T-helper 9 cell (primary cell): ENCODE data around the gene DDX56.
"Not testable (repeated sequence)": the region's sequence is repeated elsewhere in the genome, so short reads cannot be mapped to it uniquely, and the experiment has no call there.

ENCODE experiments used
- DNase-seq: peaks from one replicate; pipeline ENCODE4 v3.0.0-alpha.2; 2020

Gene DDX56

GRCh38 chr7:44595934-44596635 lies 22.4 kb upstream of the DDX56 start:
- no peak for DNase-seq

- DNase-seq, result no peak
Measured at GRCh38 chr7:44590910-44591309, 17.2 kb upstream of the DDX56 start.

- peak; percentile 50 for DNase-seq
Measured at GRCh38 chr7:44587843-44588711, 14.4 kb upstream of the DDX56 start.

DNA sequence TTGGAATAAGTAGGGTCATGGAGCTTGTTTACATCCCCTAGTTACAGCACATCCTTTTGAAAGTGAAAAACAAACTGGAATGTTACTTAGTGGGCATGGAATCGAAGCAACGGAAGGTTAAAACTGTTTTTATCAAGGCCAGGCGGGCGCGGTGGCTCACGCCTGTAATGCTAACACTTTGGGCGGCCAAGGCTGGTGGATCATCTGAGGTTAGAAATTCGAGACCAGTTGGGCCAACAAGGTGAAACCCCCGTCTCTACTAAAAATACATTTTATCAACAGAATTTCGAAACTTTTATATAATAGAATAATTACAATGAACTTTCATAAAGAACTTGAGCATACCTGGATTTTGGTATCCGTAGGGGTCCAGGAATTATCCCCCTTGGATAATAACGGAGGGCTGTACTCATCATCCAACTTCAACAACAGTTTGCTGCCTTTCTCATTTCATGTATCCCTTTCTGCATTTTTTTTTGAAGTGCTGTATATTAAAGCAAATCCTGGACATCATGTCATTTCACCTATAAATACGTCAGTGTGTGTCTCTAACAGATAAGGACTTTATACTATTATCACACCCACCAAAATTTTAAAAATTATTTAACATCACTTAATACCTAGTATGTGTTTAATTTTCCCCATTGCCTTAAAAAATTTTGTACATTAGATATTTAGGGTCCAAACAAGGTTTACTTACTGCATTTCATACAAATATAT lies 9.6 kb upstream of the DDX56 start:
- DNase-seq, result no peak

DNA sequence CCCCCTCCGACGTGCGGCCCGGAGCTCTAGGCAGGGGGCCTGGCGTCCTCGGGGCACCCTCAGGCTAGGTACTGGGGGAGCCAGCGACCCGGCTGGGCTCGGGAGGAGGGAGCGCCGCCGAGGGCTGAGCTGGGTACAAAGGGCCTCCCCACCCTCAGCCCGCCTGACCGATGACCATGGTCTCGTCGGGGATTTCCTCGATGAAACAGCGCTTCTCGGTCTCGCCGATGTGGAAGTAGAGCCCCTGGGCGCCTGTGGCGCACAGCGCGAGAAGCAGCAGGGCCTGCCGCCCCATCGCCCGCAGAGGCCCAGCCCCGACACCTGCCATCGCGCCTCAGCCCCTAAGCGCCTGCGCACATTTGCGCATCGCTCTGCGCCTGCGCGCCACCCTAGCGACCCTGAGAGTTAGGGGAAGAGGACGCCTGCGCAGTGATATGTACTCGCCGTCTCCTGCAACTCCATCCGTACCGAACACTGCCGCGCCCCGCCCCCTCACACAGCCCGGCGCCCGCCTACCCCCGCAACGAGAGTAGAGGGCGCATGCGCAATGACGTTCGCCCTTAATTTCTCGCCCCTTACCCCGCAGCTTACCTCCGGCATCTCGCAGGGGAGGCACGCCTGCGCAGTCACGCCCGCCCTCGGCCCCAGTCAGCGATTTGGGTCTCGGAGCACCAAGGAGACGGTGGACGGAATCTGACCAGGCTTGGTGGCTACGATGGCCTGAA lies 8.3 kb upstream of the DDX56 start, which contains the start of gene TMED4:
Gene TMED4, minus strand, starts transcription at position 353 of the 725 bp plus-strand sequence. Its CDS starts 25 bp downstream, at position 328.
- DNase-seq, result peak; percentile 100

GRCh38 chr7:44580945-44581878 lies 7.5 kb upstream of the DDX56 start:
- DNase-seq, result peak; percentile 34

DNA sequence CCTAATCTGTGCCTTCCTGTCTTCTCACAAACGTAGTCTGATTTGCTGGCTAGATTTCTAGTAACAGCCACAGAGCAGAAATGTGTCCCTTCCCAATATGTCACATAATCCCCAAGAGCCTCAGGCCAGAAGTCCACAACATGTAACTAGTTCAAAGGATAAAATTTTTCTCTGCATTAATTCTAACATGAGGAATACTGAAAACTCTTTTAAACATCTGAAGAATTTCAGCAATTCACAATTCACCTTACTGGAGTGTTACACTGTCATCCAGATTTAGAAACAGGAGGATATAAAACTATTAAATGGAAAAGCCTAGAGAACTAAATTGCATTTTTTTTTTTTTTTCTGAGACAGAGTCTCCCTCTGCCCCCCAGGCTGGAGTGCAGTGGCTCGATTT lies 2.5 kb upstream of the DDX56 start:
- no peak for DNase-seq

GRCh38 chr7:44575054-44575453 lies 1.3 kb upstream of the DDX56 start:
- no peak for DNase-seq

DNA sequence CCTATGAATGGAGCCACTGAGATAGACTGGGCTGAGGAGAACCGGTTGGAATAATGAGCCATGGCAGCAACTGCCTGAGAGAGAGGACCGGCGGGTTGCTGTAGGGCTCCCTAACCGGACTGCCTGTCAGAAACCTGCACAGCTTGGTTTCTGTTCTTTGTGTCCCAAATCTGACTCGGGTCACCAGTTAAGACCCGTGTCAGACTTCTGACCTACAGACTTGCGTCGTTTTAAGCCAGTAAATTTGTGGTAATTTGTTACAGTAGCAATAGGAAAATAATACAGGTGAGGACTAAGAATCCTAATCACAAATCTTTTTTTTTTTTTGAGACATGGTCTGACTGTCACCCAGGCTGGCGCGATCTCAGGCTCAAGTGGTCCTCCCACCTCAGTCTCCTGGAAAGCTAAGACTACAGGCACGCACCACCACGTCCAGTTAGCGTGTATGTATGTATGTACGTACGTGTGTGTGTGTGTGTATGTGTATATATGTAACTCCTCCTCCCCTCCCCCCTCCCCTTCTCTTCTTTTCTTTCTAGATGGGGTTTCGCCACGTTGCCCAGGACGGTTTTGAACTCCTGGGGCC lies 672 bp upstream of the DDX56 start:
- no peak for DNase-seq

DNA sequence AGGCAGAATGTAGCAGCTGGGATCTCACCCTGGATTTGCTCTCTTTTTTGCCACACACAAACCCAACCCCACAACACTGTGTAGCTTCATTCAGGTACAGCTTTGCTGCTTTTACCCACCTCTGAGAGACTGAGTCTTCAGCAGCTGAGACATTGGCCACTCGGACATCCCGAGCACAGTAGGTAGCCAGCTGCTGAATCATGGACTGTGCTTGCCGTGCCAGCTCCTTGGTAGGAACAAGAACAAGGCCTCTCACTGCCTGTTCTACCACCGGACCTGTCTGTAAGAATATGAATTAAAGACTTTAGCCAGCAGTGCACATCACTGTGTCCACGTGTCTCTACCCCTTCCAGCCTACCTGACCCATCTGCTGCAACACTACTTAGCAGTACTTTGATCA lies 937 bp downstream of the DDX56 start:
- no peak for DNase-seq

GRCh38 chr7:44569959-44570358 lies 3.7 kb downstream of the DDX56 start:
- DNase-seq, result no peak

DNA sequence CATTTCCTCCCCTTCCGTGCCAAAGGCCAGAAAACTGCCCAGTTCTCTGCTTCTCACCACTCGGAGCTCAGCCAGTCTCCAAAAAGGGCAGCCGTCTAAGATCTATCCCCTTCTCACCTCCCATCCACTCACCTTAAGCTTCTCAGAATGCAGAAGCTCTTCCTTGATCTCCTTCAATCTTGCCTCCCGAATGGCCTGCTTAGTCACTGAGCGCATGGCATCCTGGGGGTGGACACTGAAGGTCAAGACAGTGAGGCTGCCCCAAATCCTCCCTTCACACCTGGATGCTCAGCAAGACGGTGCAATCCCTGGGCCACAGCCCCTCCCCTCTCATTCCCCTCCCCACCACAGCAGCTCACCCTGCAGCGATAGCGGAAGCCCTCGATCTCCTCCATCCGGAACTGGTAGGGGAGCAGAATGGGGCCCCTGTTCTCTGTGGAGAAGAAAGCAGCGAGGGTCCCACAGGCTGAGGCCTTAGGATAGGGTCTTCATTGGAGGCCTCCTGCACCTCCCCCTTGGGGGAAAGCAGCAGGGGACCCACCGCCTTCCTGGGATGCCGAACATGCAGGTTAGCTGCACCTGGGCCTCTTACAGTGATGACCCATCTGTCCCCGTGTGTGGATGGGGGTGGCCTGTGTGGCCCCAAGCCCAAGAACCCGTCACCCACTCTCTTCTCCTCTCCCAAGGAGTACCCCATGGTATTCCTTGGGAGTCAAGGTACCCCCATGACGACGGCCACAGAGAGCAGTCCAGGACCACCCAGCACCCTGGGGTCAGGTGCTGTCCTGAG lies 4.7 kb downstream of the DDX56 start:
- DNase-seq, result no peak

DNA sequence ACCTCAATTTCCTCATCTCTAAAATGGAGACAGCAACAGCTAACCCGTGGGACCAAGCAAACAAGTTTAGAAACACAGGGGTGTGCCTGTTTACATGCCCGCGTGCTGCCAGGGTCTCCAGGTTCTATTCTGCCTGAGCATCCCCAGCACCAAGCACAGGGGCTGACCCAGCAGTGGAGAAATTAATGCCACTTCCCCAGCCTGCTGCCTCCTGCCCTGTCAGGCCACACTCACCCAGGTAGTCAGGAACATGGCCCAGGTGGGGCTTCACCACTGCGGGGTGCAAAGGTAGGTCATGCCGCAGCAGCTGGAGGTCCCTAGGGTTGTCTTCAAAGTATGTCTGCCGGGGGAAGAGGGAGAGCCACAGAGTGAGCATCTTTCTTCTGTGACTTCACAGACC lies 5.8 kb downstream of the DDX56 start:
- DNase-seq, result no peak

- DNase-seq, result no peak
Measured at GRCh38 chr7:44566680-44567079, 7.0 kb downstream of the DDX56 start.

DNA sequence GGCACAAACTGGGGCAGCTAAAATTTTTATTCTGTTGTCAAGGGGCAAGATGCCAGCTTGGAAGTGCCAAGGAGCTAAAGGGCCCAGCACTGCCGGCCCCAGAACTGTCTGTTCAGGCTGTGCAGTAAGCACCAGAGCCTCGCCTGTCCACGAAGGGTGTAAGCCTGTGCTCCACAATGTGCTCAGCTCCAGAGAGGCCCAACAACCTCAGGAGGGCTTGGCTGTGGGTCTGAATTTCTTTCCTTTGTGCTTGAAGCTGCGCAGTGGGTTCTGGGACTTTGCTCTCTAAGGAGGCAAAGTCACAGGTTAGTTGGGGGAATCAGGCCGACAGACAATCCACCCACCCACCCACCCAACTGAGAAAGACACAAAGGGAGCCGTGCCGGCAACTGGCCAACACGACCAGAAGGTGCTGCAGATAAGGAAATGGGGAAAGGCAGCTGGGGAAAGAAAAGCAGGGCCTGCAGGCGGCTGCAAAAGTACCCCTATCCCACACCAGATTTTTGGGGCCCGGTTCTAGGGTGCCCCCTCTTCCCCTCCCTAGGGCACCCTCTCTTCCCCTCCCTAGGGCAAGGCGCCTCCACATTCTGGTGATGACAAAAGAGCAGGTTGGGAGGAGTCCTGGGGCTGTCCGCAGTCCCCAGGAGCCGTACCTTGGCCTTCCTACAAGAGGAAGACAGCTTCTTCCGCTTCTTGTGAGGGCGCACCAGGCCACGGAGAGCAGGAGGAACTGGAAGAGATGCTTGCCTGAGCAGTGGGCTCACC lies 7.7 kb downstream of the DDX56 start:
- DNase-seq, result no peak

- DNase-seq, result peak; percentile 52
Measured at GRCh38 chr7:44565097-44565794, 8.5 kb downstream of the DDX56 start.

DNA sequence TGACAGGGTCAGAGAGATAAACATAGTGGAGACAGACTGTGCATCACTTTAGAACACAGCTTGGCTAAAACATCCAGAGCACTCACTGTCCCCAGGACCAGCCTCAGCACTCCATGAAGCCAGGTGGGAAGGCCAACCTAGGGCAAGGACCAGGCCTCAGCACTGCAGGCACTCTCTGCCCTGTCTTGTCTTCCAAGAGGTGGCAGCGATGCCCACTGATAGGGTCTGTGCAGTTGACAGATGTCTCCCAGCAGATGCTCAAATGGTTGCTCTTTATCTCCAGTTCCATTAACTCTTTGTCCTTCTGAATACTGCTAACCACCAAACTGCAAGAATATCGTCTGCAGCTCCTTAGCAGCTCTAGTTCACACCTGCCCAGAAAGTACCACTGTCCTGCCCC lies 9.1 kb downstream of the DDX56 start:
- no peak for DNase-seq

DNA sequence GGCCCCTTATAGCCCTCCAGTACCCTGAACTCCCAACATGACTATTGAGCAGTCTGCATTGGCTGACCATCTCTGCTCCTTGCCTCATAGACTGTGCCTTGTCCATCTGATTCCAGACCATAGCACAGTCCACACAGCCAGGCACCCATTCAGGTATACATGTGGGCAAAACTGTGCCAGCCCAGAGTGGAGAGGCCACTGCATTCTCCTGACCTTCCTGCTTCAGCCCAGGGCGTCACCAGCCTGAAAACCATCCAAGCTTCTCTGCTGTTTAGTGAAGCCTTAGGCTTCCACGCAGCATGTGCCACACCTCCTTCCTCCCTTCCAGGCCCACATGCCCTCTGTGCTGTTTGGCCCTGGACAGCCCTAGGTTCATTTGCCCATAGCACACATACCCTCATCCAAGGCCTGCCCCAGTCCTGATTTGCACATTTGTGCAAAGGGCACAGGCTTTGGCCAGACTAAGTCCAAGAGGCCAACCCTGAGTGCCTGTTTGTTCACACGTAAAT lies 10.5 kb downstream of the DDX56 start:
- no peak for DNase-seq

DNA sequence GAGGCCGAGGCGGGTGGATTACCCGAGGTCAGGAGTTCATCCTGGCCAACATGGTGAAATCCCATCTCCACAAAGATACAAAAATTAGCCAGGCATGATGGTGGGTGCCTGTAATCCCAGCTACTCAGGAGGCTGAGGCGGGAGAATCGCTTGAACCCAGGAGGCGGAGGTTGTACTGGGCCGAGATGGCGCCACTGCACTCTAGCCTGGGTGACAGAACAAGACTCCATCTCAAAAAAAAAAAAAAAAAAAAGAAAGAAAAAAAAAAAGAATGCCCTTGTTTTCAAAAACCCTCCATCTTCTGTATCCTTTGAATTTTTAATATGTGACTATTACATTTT lies 11.1 kb downstream of the DDX56 start:
- DNase-seq, result not testable (repeated sequence)
